BE2C (cell line): Measurements from ENCODE around the gene VTCN1.

Experiments used
- DNase-seq: peaks from one replicate; pipeline ENCODE4 v3.0.0-alpha.2; 2020
- H3K27me3 ChIP-seq: fragments of 250-450 bp; sonication (Bioruptor Pico); 2 replicates; pipeline ENCODE4 v1.5.1; 2020; ENCODE audit warnings: mild to moderate bottlenecking
- H3K36me3 ChIP-seq: fragments of 250-450 bp; sonication (Bioruptor Pico); 2 replicates; pipeline ENCODE4 v1.5.1; 2020; ENCODE audit warnings: mild to moderate bottlenecking
- H3K4me1 ChIP-seq: fragments of 250-450 bp; sonication (Bioruptor Pico); 2 replicates; pipeline ENCODE4 v1.5.1; 2020
- H3K4me3 ChIP-seq: 2 replicates; pipeline ENCODE4 v1.5.1; 2011; ENCODE audit warnings: low read depth, low read length
- H3K9me3 ChIP-seq: fragments of 250-450 bp; sonication (Bioruptor Pico); 2 replicates; pipeline ENCODE4 v1.5.1; 2020
- CTCF ChIP-seq: IDR thresholded peaks from 2 replicates; pipeline ENCODE4 v1.5.1; 2012; ENCODE audit warnings: mild to moderate bottlenecking, low read depth, low read length

VTCN1 gene

GRCh38 chr1:117136749-117137148 lies 74.0 kb downstream of the VTCN1 start:
- Histone ChIP-seq H3K4me3 (no peak overlapping the region), H3K36me3 (no peaks in the 10 kb centered on the region), H3K9me3 (no peaks in the 10 kb centered on the region), H3K27me3 (no peaks in the 10 kb centered on the region), H3K4me1 (peaks cover 2% of the 10 kb centered on the region; the same call in 1 of the 2 replicates)
- no peak for TF ChIP-seq CTCF
- DNase-seq = no peak

GRCh38 chr1:117135329-117135728 lies 75.4 kb downstream of the VTCN1 start:
- no peaks in the 10 kb centered on the region for H3K4me1 ChIP-seq
- TF ChIP-seq CTCF = no peak
- no peaks in the 10 kb centered on the region for H3K36me3 ChIP-seq
- DNase-seq = no peak
- H3K27me3 ChIP-seq = no peaks in the 10 kb centered on the region
- no peak overlapping the region for H3K4me3 ChIP-seq
- H3K9me3 ChIP-seq = no peaks in the 10 kb centered on the region

- no peaks in the 10 kb centered on the region for H3K9me3 ChIP-seq
- no peak for TF ChIP-seq CTCF
- H3K4me1 ChIP-seq = no peaks in the 10 kb centered on the region
Observed at GRCh38 chr1:117130526-117130925, 80.2 kb downstream of the VTCN1 start.

GRCh38 chr1:117128323-117129079 lies 82.2 kb downstream of the VTCN1 start:
- no peak for DNase-seq
- TF ChIP-seq CTCF = peak; percentile 55
- H3K36me3 ChIP-seq = no peaks in the 10 kb centered on the region
- no peak overlapping the region for H3K4me3 ChIP-seq
- no peaks in the 10 kb centered on the region for H3K9me3 ChIP-seq
- H3K4me1 ChIP-seq = no peaks in the 10 kb centered on the region
- H3K27me3 ChIP-seq = no peaks in the 10 kb centered on the region

More at GRCh38 chr1:117130526-117130925, 80.2 kb downstream of the VTCN1 start:
- Histone ChIP-seq H3K27me3 (no peaks in the 10 kb centered on the region), H3K4me3 (no peak overlapping the region), H3K36me3 (no peaks in the 10 kb centered on the region)
- DNase-seq = no peak

- Histone ChIP-seq H3K4me3 (no peak overlapping the region), H3K27me3 (no peaks in the 10 kb centered on the region), H3K9me3 (no peaks in the 10 kb centered on the region), H3K36me3 (no peaks in the 10 kb centered on the region), H3K4me1 (no peaks in the 10 kb centered on the region)
- no peak for TF ChIP-seq CTCF
- DNase-seq = no peak
Observed at GRCh38 chr1:117127795-117128194, 82.9 kb downstream of the VTCN1 start.

- no peak for TF ChIP-seq CTCF
- Histone ChIP-seq H3K9me3 (no peaks in the 10 kb centered on the region), H3K4me1 (no peaks in the 10 kb centered on the region), H3K36me3 (no peaks in the 10 kb centered on the region), H3K27me3 (no peaks in the 10 kb centered on the region), H3K4me3 (no peak overlapping the region)
- no peak for DNase-seq
Observed at GRCh38 chr1:117124661-117125060, 86.1 kb downstream of the VTCN1 start.
